Suprapubic skin (tissue), 3 donors: Measurements from ENCODE around the gene CD79A.

Experiments
- EP300 ChIP-seq: sonication (generic); formaldehyde crosslinking; IDR thresholded peaks from one replicate; pipeline ENCODE4 v1.6.1; 2017; ENCODE audit warnings: antibody characterized with exemption
- POLR2A ChIP-seq, 2 donors: fragments of 450-650 bp; IDR thresholded peaks; one replicate each; pipeline ENCODE4 v1.6.1; 2017; ENCODE audit warnings: antibody characterized with exemption in 2 of 2, mild to moderate bottlenecking in 2 of 2, moderate library complexity in 2 of 2
- TF ChIP-seq, protein P1 (sequence below), 2 donors: fragments of 200-600 bp in 1 of 2; fragments of 450-650 bp in 1 of 2; sonication (generic) in 1 of 2; IDR thresholded peaks; one replicate each; pipeline ENCODE4 v1.5.1; 2016 to 2019; ENCODE audit warnings: antibody characterized with exemption in 2 of 2, mild to moderate bottlenecking in 1 of 2, moderate library complexity in 1 of 2

DNA sequence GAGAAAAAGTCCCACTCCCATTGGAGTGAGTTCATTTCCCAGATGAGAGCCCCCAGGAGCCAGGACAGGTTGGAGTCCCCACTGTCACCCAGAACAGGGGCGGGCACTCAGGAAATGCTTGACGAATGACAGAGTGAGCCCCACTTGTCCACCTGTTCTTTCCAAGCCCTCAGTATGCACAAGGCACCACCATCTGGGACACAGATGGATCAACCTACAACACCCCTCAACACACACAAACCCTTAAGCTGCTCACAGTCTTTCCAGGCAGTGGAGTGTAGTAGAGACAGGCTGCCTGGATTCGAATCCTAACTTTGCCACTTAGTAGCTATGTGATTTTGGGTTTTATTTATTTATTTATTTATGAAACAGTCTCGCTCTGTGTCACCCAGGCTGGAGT, 13.9 kb downstream of the CD79A start:
- TF ChIP-seq, protein P1, sequence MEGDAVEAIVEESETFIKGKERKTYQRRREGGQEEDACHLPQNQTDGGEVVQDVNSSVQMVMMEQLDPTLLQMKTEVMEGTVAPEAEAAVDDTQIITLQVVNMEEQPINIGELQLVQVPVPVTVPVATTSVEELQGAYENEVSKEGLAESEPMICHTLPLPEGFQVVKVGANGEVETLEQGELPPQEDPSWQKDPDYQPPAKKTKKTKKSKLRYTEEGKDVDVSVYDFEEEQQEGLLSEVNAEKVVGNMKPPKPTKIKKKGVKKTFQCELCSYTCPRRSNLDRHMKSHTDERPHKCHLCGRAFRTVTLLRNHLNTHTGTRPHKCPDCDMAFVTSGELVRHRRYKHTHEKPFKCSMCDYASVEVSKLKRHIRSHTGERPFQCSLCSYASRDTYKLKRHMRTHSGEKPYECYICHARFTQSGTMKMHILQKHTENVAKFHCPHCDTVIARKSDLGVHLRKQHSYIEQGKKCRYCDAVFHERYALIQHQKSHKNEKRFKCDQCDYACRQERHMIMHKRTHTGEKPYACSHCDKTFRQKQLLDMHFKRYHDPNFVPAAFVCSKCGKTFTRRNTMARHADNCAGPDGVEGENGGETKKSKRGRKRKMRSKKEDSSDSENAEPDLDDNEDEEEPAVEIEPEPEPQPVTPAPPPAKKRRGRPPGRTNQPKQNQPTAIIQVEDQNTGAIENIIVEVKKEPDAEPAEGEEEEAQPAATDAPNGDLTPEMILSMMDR (IDR thresholded peaks at IDR 0.05), result no peak
- TF ChIP-seq POLR2A (IDR thresholded peaks at IDR 0.05), result no peak
- no peak for TF ChIP-seq EP300
